Uterus (tissue), 2 donors: ENCODE data around the gene ELF2.

Source experiments
- POLR2A ChIP-seq, 2 donors: fragments of 450-650 bp; IDR thresholded peaks; one replicate each; pipeline ENCODE4 v1.6.1; 2016; ENCODE audit warnings: antibody characterized with exemption in 2 of 2, mild to moderate bottlenecking in 1 of 2, moderate library complexity in 1 of 2
- TF ChIP-seq, protein P1 (sequence below), 4 experiments: fragments of 200-600 bp in 2 of 4; fragments of 450-650 bp in 2 of 4; sonication (generic) in 2 of 4; IDR thresholded peaks; one replicate each; pipeline ENCODE4 v1.5.1; 2016 to 2019; ENCODE audit warnings: antibody characterized with exemption in 4 of 4, mild to moderate bottlenecking in 2 of 4, moderate library complexity in 1 of 4

DNA sequence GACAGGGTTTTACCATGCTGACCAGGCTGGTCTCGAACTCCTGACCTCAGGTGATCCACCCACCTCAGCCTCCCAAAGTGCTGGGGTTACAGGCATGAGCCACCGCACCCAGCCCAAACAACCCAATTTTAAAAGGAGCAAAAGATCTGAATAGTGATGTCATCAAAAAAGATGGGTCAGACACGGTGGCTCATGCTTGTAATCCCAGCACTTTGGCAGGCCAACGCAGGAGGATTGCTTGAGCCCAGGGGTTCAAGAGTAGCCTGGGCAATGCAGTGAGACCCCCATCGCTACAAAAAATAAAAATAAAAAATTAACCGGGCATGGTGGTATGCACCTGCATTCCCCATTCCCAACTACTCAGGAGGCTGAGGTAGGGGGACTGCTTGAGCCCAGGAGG, 6.1 kb downstream of the ELF2 start:
- TF ChIP-seq, protein P1, sequence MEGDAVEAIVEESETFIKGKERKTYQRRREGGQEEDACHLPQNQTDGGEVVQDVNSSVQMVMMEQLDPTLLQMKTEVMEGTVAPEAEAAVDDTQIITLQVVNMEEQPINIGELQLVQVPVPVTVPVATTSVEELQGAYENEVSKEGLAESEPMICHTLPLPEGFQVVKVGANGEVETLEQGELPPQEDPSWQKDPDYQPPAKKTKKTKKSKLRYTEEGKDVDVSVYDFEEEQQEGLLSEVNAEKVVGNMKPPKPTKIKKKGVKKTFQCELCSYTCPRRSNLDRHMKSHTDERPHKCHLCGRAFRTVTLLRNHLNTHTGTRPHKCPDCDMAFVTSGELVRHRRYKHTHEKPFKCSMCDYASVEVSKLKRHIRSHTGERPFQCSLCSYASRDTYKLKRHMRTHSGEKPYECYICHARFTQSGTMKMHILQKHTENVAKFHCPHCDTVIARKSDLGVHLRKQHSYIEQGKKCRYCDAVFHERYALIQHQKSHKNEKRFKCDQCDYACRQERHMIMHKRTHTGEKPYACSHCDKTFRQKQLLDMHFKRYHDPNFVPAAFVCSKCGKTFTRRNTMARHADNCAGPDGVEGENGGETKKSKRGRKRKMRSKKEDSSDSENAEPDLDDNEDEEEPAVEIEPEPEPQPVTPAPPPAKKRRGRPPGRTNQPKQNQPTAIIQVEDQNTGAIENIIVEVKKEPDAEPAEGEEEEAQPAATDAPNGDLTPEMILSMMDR (IDR thresholded peaks at IDR 0.05) = no peak
- TF ChIP-seq POLR2A (IDR thresholded peaks at IDR 0.05) = no peak
